ENCODE measurements around the gene LLGL2.

LLGL2 gene

GRCh38 chr17:75611851-75612429 is 86.4 kb downstream of the LLGL2 start:
- no peak for DNase-seq (ENCODE audit: low read depth in 2 of 2, low spot score in 1 of 2)

GRCh38 chr17:75612906-75613626 is 87.6 kb downstream of the LLGL2 start:
- no peak for DNase-seq (ENCODE audit: low read depth in 2 of 2, low spot score in 1 of 2)

DNA sequence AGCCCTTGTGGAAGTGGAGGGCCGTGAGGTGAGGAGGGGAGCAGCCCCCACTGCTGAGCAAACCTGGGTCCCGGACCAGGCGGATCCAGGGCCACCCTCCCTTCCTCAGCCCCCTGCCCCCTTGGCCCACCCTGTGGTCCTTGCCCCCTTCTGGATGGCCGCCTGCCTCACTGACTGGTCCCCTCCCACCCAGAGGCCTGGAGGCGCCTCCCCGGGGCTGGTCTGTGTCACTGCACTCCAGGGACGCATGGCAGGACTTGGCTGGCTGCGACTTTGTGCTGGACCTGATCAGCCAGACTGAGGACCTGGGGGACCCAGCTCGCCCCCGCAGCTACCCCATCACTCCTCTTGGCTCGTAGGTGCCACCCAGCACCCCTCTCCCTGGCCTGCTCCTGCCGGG is 88.5 kb downstream of the LLGL2 start:
- no peak for DNase-seq (ENCODE audit: low read depth in 2 of 2, low spot score in 1 of 2)

DNA sequence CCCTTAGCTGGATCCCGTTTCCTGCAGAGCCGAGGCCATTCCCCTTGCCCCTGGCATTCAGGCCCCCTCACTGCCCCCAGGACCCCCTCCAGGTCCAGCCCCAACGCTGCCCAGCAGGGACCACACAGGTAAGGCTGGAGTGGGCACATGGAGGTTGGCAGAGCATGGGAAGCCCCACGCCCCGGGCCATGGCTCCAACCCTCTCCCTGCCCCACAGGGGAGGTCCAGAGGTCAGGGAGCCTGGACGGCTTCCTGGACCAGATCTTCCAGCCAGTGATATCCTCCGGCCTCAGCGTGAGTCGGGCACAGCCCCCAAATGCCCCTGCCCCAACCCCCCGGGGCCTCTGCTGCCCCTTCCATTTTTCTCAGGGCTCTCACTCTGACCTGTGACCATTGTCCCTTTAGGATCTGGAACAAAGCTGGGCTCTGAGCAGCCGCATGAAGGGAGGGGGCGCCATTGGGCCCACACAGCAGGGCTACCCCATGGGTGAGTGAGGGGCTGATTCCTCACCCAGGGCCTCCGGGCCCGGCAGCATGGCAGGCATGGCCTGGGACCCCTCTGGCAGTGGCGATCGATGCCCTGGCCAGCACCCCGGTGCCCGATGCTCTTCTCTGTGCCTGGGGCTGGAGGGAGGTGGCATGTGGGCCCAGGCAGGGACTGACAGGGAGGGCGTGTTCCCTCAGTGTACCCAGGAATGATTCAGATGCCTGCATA is 89.2 kb downstream of the LLGL2 start:
- no peak for DNase-seq (ENCODE audit: low read depth in 2 of 2, low spot score in 1 of 2)

DNA sequence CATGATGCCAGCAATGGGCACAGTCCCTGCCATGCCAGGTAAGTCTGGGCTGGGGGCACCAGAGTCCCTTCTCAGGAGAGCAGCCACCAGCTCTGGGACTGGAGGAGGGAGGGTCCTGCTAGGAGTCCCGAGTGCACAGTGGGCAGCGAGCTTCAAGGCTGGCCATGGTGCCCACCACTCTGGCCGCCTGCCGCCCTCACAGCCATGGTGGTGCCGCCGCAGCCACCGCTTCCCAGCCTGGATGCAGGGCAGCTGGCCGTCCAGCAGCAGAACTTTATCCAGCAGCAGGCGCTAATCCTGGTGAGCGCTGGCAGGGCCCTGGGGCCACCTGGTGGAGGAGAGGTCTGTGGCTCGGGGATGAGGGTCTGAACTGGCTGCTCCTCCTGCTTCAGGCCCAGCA is 89.8 kb downstream of the LLGL2 start:
- no peak for DNase-seq (ENCODE audit: low read depth in 2 of 2, low spot score in 1 of 2)

- DNase-seq (ENCODE audit: low read depth in 2 of 2, low spot score in 1 of 2) = no peak
Observed at GRCh38 chr17:75616521-75617122, 91.1 kb downstream of the LLGL2 start.

DNA sequence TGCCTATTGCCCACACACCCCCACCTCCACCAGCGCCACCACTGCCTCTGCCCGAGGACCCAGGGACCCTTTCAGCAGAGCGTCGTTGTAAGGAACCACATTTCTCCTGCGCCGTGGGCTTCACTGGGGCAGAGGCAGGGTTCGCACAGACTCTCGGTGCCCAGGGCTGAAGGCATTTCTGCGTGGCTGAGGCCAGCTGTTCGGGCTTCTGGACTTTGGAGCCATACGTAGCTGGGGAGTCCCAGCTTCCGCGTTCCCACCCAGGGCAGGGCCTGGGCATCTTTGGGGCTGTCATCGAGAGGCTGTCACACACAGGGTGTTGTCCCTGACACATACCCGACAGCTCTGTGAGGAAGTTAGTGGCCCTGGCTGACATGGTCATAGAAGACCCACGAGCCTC is 91.7 kb downstream of the LLGL2 start:
- DNase-seq (ENCODE audit: low read depth in 2 of 2, low spot score in 1 of 2) = no peak

GRCh38 chr17:75617675-75618074 is 92.2 kb downstream of the LLGL2 start:
- no peak for DNase-seq (ENCODE audit: low read depth in 2 of 2, low spot score in 1 of 2)

DNA sequence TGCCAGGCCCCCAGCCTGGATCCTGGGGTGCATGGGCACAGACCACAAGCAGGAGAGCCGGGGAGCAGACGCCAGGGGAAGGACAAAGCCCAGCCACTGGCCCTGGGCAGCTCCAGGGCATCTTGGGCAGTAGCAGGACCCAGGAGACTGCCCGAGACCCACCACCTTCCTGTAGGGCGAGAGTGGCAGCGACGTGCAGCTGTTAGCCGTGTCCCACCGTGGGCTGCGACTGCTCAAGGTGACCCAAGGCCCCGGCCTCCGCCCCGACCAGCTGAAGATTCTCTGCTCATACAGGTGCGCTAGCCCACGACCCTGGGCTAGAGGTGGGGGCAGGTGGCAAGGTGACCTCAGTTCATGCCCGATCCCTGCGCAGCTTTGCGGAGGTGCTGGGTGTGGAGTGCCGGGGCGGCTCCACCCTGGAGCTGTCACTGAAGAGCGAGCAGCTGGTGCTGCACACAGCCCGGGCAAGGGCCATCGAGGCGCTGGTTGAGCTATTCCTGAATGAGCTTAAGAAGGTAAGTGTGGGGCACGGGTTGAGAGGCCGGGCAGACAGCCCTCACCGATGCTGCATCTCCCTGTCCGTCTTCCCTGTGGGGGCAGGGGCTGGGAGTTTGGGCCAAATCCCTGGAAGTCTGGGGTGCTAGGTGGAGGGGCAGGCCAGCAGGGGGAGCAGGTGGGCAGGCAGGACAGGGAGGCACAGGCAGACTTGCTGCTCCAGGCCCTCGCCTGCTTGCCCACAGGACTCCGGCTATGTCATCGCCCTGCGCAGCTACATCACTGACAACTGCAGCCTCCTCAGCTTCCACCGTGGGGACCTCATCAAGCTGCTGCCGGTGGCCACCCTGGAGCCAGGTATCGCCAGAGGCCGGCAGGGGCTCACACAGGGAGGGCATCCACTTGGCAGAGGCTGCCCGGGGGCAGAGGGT is 94.3 kb downstream of the LLGL2 start:
- no peak for DNase-seq (ENCODE audit: low read depth in 2 of 2, low spot score in 1 of 2)

DNA sequence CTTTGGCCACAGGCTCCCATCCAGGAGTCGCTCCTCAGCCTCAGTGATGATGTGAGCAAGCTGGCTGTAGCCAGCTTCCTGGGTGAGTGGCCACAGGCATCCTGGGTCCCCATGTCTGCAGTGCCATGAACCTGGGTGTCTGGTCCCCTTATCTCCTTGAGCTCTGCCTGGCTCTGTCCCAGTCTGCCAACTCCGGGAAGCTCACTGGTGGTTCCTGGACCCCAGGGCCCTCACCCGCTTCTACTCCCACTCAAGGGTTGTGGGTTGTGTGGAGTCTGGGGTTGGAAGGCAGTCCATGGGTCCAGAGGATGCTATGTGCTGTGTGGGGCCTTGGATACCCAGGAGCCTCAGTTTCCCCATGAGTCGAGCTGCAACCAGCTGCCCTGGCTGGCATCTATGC is 96.0 kb downstream of the LLGL2 start:
- DNase-seq (ENCODE audit: low read depth in 2 of 2, low spot score in 1 of 2) = no peak

- no peak for DNase-seq (ENCODE audit: low read depth in 2 of 2, low spot score in 1 of 2)
Observed at GRCh38 chr17:75622076-75622475, 96.6 kb downstream of the LLGL2 start.

GRCh38 chr17:75622771-75623273 is 97.3 kb downstream of the LLGL2 start:
- DNase-seq (ENCODE audit: low read depth in 2 of 2, low spot score in 1 of 2) = no peak

DNA sequence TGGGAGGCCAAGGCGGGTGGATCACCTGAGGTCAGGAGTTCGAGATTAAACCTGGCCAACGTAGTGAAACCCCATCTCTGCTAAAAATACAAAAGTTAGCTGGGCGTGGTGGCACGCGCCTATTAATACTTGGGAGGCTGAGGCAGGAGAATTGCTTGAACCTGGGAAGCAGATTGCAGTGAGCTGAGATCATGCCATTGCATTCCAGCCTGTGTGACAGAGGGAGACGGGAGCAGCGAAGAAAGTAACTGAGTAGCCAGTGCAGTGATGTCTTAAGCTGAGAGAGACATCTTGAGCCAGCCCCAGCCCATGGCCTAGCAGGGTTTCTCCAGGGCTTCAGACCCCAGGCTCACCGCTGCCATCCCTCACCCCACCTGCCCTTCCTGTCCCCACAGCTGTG is 97.9 kb downstream of the LLGL2 start:
- DNase-seq (ENCODE audit: low read depth in 2 of 2, low spot score in 1 of 2) = no peak

GRCh38 chr17:75624021-75624420 is 98.5 kb downstream of the LLGL2 start:
- no peak for DNase-seq (ENCODE audit: low read depth in 2 of 2, low spot score in 1 of 2)

All from stimulated activated CD8-positive, alpha-beta memory T cell treated with anti-CD3 and anti-CD28 coated beads, Interleukin-4, amount 100 ng/mL, for 4 hours (primary cell).